H1 (cell line): ENCODE measurements around the gene TRIM59. TPM values are rescaled to one million over a fixed set of nuclear protein-coding genes. Genes with fewer than 3 reads are reported as not detected.

Experiments used
- CTCF ChIA-PET: fragments of 300-600 bp; sonication (Branson Sonifier 250); formaldehyde crosslinking; loops from one replicate; lab custom pipeline; 2021; ENCODE audit not compliant: partially characterized antibody; lab: Charles Lee
- POLR2A ChIA-PET: fragments of 300-600 bp; sonication (Branson Sonifier 250); formaldehyde crosslinking; loops from one replicate; lab custom pipeline; 2021; ENCODE audit warnings: inconsistent platforms; ENCODE audit not compliant: partially characterized antibody; lab: Charles Lee
- DNase-seq, 2 experiments: peaks; one replicate each; pipeline versions ENCODE4 v3.0.0 to v3.0.0-alpha.2; 2010 to 2022; ENCODE audit warnings: low spot score in 2 of 2, low read depth in 1 of 2, mixed read lengths in 1 of 2
- FAIRE-seq: peaks from 2 replicates; lab custom pipeline; 2011; peaks lifted over from hg19 to GRCh38; lab: Jason Lieb, UNC
- H2AFZ ChIP-seq: 2 replicates; pipeline ENCODE4 v1.8.1; 2012; ENCODE audit warnings: low read length, inconsistent platforms
- H2AK5ac ChIP-seq: 2 replicates; pipeline ENCODE4 v1.6.1; 2013; ENCODE audit warnings: low read depth, low read length
- H2BK120ac ChIP-seq: replicated peaks from 2 replicates; pipeline ENCODE3; 2013; ENCODE audit warnings: low read depth, low read length, inconsistent platforms
- H2BK12ac ChIP-seq: 2 replicates; pipeline ENCODE4 v1.6.1; 2013; ENCODE audit warnings: low read depth, low read length
- H2BK15ac ChIP-seq: 2 replicates; pipeline ENCODE4 v1.6.1; 2013; ENCODE audit warnings: low read length
- H2BK20ac ChIP-seq: 2 replicates; pipeline ENCODE4 v1.6.1; 2013; ENCODE audit warnings: low read length
- H2BK5ac ChIP-seq: 2 replicates; pipeline ENCODE4 v1.6.1; 2013; ENCODE audit warnings: low read depth, low read length
- H3K14ac ChIP-seq: 2 replicates; pipeline ENCODE4 v1.6.1; 2013; ENCODE audit warnings: inconsistent platforms; ENCODE audit not compliant: insufficient read length
- H3K18ac ChIP-seq: 2 replicates; pipeline ENCODE4 v1.6.1; 2013; ENCODE audit warnings: low read length; ENCODE audit errors: extremely low read depth
- H3K23ac ChIP-seq: 2 replicates; pipeline ENCODE4 v1.6.1; 2013; ENCODE audit warnings: inconsistent platforms; ENCODE audit not compliant: insufficient read length
- H3K23me2 ChIP-seq: 2 replicates; pipeline ENCODE4 v1.6.1; 2013; ENCODE audit warnings: low read depth, low read length
- H3K27ac ChIP-seq: 2 replicates; pipeline ENCODE4 v1.6.1; 2011; ENCODE audit warnings: low read depth, low read length, inconsistent platforms
- H3K27me3 ChIP-seq, 4 experiments: replicated peaks in 1 of 4; 1 replicate in 1 of 4; 2 replicates in 3 of 4; pipeline versions ENCODE4 v1.6.1 to v1.8.1; 2011 to 2013; ENCODE audit warnings: low read length in 3 of 4, mild to moderate bottlenecking in 3 of 4, inconsistent platforms in 2 of 4, mixed read lengths in 2 of 4, moderate library complexity in 1 of 4; ENCODE audit not compliant: control insufficient read depth in 3 of 4, insufficient read depth in 3 of 4; ENCODE audit errors: extremely low read depth in 1 of 4
- H3K36me3 ChIP-seq, 4 experiments: 2 replicates each; pipeline versions ENCODE4 v1.6.1 to v1.8.1; 2011 to 2013; ENCODE audit warnings: mild to moderate bottlenecking in 4 of 4, low read length in 3 of 4, moderate library complexity in 2 of 4, control low read depth in 1 of 4, inconsistent platforms in 1 of 4; ENCODE audit not compliant: insufficient read depth in 4 of 4, control insufficient read depth in 2 of 4
- H3K4ac ChIP-seq: replicated peaks from 2 replicates; pipeline ENCODE3; 2013; ENCODE audit warnings: low read length, low read depth, mixed read lengths, inconsistent platforms; ENCODE audit not compliant: insufficient read length
- H3K4me1 ChIP-seq, 4 experiments: replicated peaks in 1 of 4; 1 replicate in 1 of 4; 2 replicates in 3 of 4; pipeline versions ENCODE4 v1.6.1 to v1.8.1; 2011 to 2013; ENCODE audit warnings: low read length in 3 of 4, inconsistent platforms in 2 of 4, mixed read lengths in 1 of 4; ENCODE audit not compliant: insufficient read depth in 4 of 4, control insufficient read depth in 3 of 4
- H3K4me2 ChIP-seq, 2 experiments: 2 replicates each; pipeline versions ENCODE4 v1.6.1 to v1.8.1; 2011 to 2013; ENCODE audit warnings: low read depth in 2 of 2, low read length in 2 of 2, control low read depth in 1 of 2, inconsistent platforms in 1 of 2, mild to moderate bottlenecking in 1 of 2; ENCODE audit not compliant: insufficient read depth in 1 of 2
- H3K4me3 ChIP-seq, 4 experiments: fragments of 200-600, 300-600 bp in 1 of 4; sonication (generic), shearing (Covaris generic), sonication (Bioruptor Twin) in 1 of 4; 2 replicates each; pipeline versions ENCODE4 v1.5.1 to v1.8.1; 2011 to 2016; ENCODE audit warnings: low read length in 4 of 4, low read depth in 3 of 4, control low read depth in 2 of 4, inconsistent platforms in 2 of 4, mild to moderate bottlenecking in 2 of 4, mixed read lengths in 1 of 4, moderate library complexity in 1 of 4; ENCODE audit not compliant: insufficient read depth in 2 of 4; ENCODE audit errors: extremely low read depth in 1 of 4
- H3K56ac ChIP-seq: replicated peaks from 2 replicates; pipeline ENCODE3; 2013; ENCODE audit warnings: low read depth, mild to moderate bottlenecking, mixed read lengths, low read length, inconsistent platforms; ENCODE audit not compliant: insufficient read length
- H3K79me1 ChIP-seq: 2 replicates; pipeline ENCODE4 v1.6.1; 2013; ENCODE audit warnings: low read depth, low read length, control low read depth
- H3K79me2 ChIP-seq, 2 experiments: 2 replicates each; pipeline versions ENCODE4 v1.6.1 to v1.8.1; 2012 to 2013; ENCODE audit warnings: low read length in 2 of 2, mild to moderate bottlenecking in 2 of 2, inconsistent platforms in 1 of 2; ENCODE audit not compliant: insufficient read depth in 2 of 2, control insufficient read depth in 1 of 2
- H3K9ac ChIP-seq, 4 experiments: replicated peaks in 1 of 4; 1 replicate in 1 of 4; 2 replicates in 3 of 4; pipeline versions ENCODE4 v1.6.1 to v1.8.1; 2011 to 2013; ENCODE audit warnings: low read depth in 3 of 4, low read length in 3 of 4, control low read depth in 2 of 4, mild to moderate bottlenecking in 2 of 4, moderate library complexity in 2 of 4, inconsistent platforms in 1 of 4; ENCODE audit errors: extremely low read depth in 1 of 4
- H3K9me3 ChIP-seq, 2 experiments: 2 replicates each; pipeline versions ENCODE4 v1.6.1 to v1.8.1; 2012 to 2013; ENCODE audit warnings: mild to moderate bottlenecking in 2 of 2, moderate library complexity in 2 of 2, control low read depth in 1 of 2, inconsistent platforms in 1 of 2, low read depth in 1 of 2, low read length in 1 of 2, mixed read lengths in 1 of 2; ENCODE audit not compliant: insufficient read depth in 2 of 2
- H4K20me1 ChIP-seq, 2 experiments: replicated peaks in 1 of 2; 2 replicates each; pipeline versions ENCODE3 to v1.8.1; 2011 to 2013; ENCODE audit warnings: inconsistent platforms in 2 of 2, low read length in 2 of 2, mild to moderate bottlenecking in 1 of 2; ENCODE audit not compliant: insufficient read depth in 2 of 2, control insufficient read depth in 1 of 2
- H4K5ac ChIP-seq: 2 replicates; pipeline ENCODE4 v1.6.1; 2013; ENCODE audit warnings: low read length, low read depth, mixed read lengths, inconsistent platforms; ENCODE audit not compliant: insufficient read length
- H4K8ac ChIP-seq: 2 replicates; pipeline ENCODE4 v1.8.0; 2013; ENCODE audit warnings: mild to moderate bottlenecking, moderate library complexity, low read length, inconsistent platforms; ENCODE audit not compliant: insufficient read depth; ENCODE audit errors: extremely low read depth
- H4K91ac ChIP-seq: replicated peaks from 2 replicates; pipeline ENCODE3; 2013; ENCODE audit warnings: low read length, mixed read lengths, inconsistent platforms; ENCODE audit not compliant: insufficient read length
- CHD2 ChIP-seq: IDR thresholded peaks from 2 replicates; pipeline ENCODE4 v1.6.1; 2012; ENCODE audit warnings: low read length, improper control_type of control experiment
- CREB1 ChIP-seq: IDR thresholded peaks from 2 replicates; pipeline ENCODE4 v1.6.1; 2012; ENCODE audit warnings: inconsistent platforms
- FOSL1 ChIP-seq: IDR thresholded peaks from 2 replicates; pipeline ENCODE4 v1.6.1; 2011; ENCODE audit warnings: mild to moderate bottlenecking, low read depth, low read length, moderate library complexity; ENCODE audit not compliant: insufficient read depth
- SP2 ChIP-seq: IDR thresholded peaks from 2 replicates; pipeline ENCODE4 v1.6.1; 2012; ENCODE audit warnings: mild to moderate bottlenecking, low read length, inconsistent platforms
- TAF1 ChIP-seq: IDR thresholded peaks from 2 replicates; pipeline ENCODE4 v1.6.1; 2011; ENCODE audit warnings: mild to moderate bottlenecking, low read depth, low read length
- WGBS, 2 experiments: shearing (Covaris generic) in 1 of 2; methylation state at CpG; one replicate each; pipeline versions ENCODE4 v1.1.6 to v1.1.7; 2013 to 2015; ENCODE audit warnings: low lambda C conversion rate in 2 of 2, mixed read lengths in 2 of 2, inconsistent platforms in 1 of 2, low coverage in 1 of 2, missing lambda C conversion rate in 1 of 2; ENCODE audit not compliant: insufficient replicate concordance in 2 of 2, insufficient coverage in 1 of 2, insufficient read length in 1 of 2; ENCODE audit errors: extremely low coverage in 1 of 2, missing lambda C conversion rate in 1 of 2; 5-methylcytosine and 5-hydroxymethylcytosine counted together
- polyA plus RNA-seq, 7 experiments: library from polyadenylated mRNA; depleted of rRNA in 3 of 7; stranded (reverse) in 5 of 7; unstranded in 2 of 7; fragments of >200 nt in 5 of 7; fragments of 200-250 nt in 2 of 7; gene quantifications; 1 replicate in 5 of 7; 2 replicates in 1 of 7; 4 replicates in 1 of 7; pipeline versions ENCODE4 v1.2.1 to v1.2.3, GENCODE V29; 2011 to 2013; ENCODE audit warnings: missing spikeins in 2 of 7, mixed read lengths in 2 of 7
- total RNA-seq: library from RNA; stranded (reverse); fragmentation: NEBNext Ultra II Directional; extraction: Animal tissue kit (Norgen Biotek cat#: 25700); gene quantifications from 2 replicates; pipeline ENCODE4 v1.2.1, GENCODE V29; 2021

Gene TRIM59
- total and polyA plus RNA-seq, 2 of the 8 experiments (the other 6 are each of a cell fraction or from before 2014, with no cell fraction given): 11.6 to 53.4 TPM

DNA sequence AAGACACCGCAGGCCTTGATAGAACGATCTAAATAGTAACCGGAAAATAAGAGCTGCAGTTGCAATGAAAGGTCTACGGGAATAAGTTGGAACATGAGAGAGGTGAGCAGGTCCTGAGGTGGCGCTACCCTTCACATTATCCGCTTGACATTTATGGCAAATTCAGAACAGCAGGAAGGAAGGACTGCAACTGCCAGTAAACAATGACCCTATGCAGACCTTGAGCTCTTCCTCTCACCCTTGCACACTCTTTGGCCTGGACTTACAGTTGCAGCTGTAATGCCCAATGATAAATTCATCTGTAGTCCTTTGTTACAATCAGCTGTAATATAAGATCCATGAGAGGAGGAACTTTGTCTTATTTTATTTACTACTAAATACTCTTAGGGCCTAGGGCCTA lies 32.3 kb upstream of the TRIM59 start:
- 91% methylated on average over 6 of the region's 6 CpGs; no CpG with 5 or more reads in 1 of the 2 experiments for WGBS, 2 experiments
- Histone ChIP-seq H2BK20ac (no peak overlapping the region), H2BK15ac (no peak overlapping the region), H3K27me3 (no peaks in the 10 kb centered on the region), H3K4me3 (no peak overlapping the region), H4K20me1 (no peaks in the 10 kb centered on the region), H3K18ac (no peak overlapping the region), H3K4ac (no peak overlapping the region), H4K5ac (no peak overlapping the region), H3K27ac (no peak overlapping the region), H3K9ac (no peak overlapping the region), H2AK5ac (no peak overlapping the region), H4K8ac (no peak overlapping the region), H2AFZ (peak overlapping the region; percentile 70), H3K23ac (no peak overlapping the region), H3K79me2 (no peaks in the 10 kb centered on the region), H3K9me3 (no peaks in the 10 kb centered on the region), H2BK120ac (no peak overlapping the region), H2BK5ac (no peak overlapping the region), H4K91ac (no peak overlapping the region), H3K23me2 (no peaks in the 10 kb centered on the region), H3K79me1 (no peaks in the 10 kb centered on the region), H2BK12ac (no peak overlapping the region), H3K4me1 (no peaks in the 10 kb centered on the region), H3K4me2 (no peak overlapping the region)
- no peak for DNase-seq
- no peak for FAIRE-seq
- TF ChIP-seq TAF1 (no peak), FOSL1 (no peak), CHD2 (no peak), CREB1 (no peak), SP2 (no peak)
- TF ChIP-seq, all 59 proteins: peak for 0
- CTCF ChIA-PET: interaction anchor here (1.0 to 1.4 kb wide), 3 partner anchors 9 to 12 kb away, joined by 3 to 8 read pairs (median 3); no protein-coding TSS in a partner anchor
- H3K56ac ChIP-seq: no peak overlapping the region
- H3K36me3 ChIP-seq: no peaks in the 10 kb centered on the region
- H3K14ac ChIP-seq: no peak overlapping the region
- POLR2A ChIA-PET: interaction anchor here (0.7 to 1.9 kb wide), 4 partner anchors 11 to 33 kb away, joined by 3 to 9 read pairs (median 4); partner anchors contain the start of gene TRIM59
